ENCODE results near the gene PRG3.

GRCh38 chr11:57359896-57360690, 20.9 kb downstream of the PRG3 start:
- TF ChIP-seq, protein P1, sequence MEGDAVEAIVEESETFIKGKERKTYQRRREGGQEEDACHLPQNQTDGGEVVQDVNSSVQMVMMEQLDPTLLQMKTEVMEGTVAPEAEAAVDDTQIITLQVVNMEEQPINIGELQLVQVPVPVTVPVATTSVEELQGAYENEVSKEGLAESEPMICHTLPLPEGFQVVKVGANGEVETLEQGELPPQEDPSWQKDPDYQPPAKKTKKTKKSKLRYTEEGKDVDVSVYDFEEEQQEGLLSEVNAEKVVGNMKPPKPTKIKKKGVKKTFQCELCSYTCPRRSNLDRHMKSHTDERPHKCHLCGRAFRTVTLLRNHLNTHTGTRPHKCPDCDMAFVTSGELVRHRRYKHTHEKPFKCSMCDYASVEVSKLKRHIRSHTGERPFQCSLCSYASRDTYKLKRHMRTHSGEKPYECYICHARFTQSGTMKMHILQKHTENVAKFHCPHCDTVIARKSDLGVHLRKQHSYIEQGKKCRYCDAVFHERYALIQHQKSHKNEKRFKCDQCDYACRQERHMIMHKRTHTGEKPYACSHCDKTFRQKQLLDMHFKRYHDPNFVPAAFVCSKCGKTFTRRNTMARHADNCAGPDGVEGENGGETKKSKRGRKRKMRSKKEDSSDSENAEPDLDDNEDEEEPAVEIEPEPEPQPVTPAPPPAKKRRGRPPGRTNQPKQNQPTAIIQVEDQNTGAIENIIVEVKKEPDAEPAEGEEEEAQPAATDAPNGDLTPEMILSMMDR (IDR thresholded peaks at IDR 0.05; ENCODE audit: extremely low read depth in 1 of 2, insufficient read depth in 1 of 2, low read depth in 1 of 2, low read length in 2 of 2), result no peak
- TF ChIP-seq EZH2 (IDR thresholded peaks at IDR 0.05; ENCODE audit: borderline replicate concordance, low read depth, low read length, severe bottlenecking) (no peak), JUN (IDR thresholded peaks at IDR 0.05; ENCODE audit: borderline replicate concordance, insufficient read depth, insufficient read length, low read depth) (no peak), MYC (IDR thresholded peaks at IDR 0.05; ENCODE audit: low read depth, low read length) (no peak), POLR2AphosphoS5 (IDR thresholded peaks at IDR 0.05; ENCODE audit: insufficient read depth, low read depth, low read length) (no peak), POLR2A (IDR thresholded peaks at IDR 0.05; ENCODE audit: low read depth, low read length) (no peak), FOS (IDR thresholded peaks at IDR 0.05; ENCODE audit: borderline replicate concordance, insufficient read depth, low read length) (no peak)

Data from endothelial cell of umbilical vein (primary cell).